Measurements from ENCODE around the gene GPR107.

Gene GPR107

DNA sequence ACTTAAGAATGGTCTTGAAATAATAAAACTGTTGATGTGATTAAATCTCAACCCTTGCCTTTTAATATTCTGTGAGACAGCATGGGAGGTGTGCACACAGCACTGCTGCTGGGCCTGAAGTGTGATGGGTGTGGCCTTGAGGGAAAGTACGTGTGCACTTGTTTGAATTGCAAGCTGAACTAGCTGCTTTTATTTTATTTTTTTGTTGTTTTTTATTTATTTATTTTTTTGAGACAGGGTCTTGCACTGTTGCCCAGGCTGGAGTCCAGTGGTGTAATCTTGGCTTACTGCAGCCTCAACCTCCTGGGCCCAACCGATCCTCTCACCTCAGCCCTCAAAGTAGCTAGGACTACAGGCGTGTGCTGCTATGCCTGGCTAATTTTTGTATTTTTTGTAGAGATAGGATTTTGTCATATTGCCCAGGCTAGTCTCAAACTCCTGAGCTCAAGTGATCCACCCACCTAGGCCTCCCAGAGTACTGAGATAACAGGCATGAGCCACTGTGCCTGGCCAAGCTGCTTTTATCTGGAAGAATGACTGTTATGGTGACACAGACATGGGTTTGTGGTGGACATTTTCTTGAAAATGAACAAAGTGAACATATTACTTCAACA is 58.9 kb downstream of the GPR107 start:
- no peak for DNase-seq

DNA sequence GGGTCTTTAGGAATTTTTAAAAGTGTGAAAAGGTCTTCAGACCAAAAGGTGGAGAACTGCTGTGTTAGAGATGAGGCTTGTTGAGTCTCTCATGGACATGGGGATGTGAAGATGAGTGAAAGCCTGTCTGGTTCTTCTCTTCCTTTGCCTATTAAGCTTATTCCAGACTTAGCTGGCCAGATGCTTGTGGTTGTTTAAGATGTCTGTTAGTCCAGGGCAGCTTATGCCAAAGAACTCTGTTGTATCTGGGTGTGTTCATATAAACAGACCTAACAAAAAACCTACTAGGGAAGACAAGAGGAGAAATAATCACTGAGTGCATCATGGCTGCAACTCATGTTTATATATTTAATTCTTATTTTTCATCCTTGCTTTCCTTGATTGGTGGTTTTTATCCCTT is 61.0 kb downstream of the GPR107 start:
- DNase-seq, result no peak

DNA sequence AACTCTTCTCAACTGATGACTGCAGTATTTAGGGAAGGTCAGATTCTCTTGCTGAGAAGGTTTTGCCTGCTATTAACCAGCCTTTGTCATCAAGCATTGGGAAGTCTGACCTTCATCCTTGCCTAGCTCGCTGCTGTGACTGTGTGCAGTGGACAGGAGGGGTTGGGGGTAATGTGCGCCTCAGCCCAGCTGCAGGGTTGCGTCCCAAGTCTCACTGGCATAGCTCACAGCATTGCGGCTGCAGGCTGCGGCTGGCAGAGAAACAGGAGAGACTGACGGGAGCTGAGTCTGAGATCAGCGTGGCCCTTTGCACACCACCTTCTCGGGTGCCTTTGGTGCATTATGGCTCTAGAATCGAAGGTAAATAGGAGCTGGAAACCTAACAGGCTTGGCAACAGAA is 62.6 kb downstream of the GPR107 start:
- DNase-seq, result no peak

DNA sequence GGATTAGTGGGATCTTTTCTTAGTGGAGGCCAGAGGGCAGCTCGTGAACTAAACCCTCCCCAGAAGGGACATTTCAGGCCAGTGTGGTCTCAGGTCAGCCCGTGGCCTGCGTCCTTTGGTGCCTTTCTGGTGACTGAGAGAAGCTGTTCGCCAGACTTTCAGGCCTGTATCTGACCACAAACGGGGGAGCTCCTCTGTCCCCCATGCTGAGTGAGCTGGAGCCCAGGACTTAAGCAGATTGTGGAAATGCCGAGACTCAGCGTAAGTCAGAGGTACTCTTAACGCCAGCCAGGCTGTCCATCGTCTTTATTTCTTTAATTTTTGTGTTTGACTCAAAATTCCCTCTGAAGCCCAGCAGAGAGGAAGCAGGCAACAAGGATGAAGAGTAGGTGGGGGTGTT is 63.7 kb downstream of the GPR107 start:
- no peak for DNase-seq

DNA sequence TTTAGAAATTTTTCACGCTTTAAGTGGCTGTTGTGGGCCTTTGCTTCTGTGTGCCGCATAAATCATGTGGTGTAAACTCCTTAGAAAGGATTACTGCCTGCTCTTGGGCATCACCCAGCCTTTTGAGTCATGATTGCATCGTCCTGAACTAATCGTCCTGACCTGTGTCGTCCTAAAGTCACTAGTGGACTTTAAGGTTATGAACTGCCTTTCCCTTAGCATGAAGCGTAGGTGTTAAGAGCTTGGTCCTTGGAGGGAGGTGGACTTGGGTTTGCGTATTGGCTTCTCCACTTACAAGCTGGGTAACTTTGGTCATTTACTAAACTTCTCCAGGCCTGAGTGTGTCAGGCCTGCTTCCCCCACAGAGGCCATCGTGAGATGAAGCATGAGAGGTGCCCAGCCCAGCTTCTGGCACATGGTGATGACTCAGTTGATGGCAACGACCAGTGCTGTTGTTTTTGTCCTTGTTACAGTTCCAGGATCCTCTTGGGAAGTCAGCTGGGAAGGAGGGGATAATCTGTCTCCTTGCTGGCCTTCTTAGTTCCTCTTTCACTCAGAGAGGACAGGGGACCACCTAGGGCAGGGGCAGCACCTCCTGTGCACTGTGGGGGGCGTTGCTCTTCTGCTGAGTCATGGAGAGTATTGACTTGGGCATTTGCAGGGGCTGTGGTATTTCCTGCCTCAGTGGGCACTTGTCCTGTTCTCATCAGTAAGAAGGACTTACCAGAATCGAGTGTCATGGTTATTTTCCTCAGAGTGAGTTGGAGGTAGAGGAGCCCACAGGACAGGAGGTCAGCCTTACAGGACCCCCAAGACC is 64.3 kb downstream of the GPR107 start:
- DNase-seq, result no peak

DNA sequence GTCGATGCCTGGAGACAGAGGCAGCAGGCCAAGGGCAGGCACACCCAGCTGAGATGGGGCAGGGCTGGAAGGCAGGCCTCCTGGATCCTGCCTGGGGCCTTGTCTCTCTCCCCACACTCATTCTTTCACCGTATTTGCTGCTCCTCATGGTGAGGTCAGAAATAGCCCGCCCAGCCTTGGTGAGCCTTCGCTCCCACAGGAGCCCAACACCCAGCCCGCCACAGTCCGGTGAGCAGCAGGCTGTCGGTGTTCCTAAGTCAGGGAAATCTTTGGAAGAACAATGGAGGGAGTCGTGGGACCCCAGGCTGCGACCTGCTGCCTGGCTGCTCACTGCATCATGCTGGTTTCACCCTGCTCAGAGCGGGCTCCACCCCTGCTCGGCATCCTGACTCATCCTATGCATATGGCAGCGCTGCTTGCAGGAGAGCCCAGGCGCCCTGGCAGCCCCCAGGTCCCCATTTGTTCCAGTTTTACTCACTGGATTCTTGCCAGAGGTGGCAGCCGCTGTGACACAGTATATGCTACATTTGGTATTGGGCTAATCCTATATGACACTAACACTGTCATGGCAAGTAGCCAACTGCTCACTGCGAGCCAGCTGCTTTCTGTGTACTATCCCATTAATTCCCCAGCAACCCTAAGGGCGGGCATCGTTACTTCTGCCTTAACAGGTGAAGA is 65.3 kb downstream of the GPR107 start:
- peak; percentile 100 for DNase-seq

DNA sequence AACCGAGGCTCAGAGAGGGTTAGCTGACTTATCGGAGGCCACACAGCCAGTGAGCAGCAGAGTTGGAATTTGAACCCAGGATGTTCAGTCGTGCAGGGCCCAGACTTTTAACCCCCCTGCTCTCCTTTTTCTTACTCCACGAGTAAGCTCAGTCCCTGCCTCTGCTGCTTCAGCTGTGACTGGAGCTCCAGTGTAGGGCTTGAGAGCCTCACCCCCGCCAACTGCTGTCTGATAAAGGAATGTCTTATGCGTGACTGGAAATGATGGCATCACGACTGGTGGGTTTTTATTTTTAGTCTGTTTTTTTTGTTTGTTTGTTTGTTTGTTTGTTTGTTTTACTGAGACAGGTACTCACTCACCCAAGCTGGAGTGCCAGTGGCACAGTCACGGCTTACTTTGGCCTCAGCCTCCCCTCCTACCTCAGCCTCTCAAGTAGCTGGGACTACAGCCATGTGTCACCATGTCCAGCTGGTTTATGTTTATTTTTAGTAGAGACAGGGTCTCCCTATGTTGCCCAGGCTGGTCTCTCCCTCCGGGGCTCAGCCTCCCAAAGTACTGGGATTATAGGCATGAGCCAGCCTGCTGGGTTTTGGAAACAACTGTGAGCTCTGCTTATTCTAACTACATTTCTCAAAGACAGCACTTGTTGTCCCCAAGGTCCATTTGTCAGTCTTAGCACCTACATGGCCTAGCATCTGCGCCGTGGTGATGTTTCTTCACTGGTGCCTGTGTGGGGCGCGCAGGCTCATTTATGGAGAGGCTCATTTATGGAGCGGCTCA is 66.0 kb downstream of the GPR107 start:
- no peak for DNase-seq

DNA sequence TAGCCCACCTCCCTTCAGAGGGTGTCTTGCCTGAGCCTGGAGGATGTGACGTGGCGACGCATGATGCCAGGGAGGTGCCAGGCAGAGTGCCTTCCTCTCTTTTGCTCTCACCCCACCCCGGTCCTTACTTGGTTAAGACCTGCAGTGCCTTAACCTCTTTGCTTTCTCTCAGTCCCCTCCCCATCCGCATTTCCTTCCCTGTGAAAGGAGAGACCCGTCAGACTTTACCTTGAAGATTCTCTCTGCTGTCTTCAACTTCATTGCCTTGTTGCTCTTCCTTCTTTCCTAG is 66.5 kb downstream of the GPR107 start:
- DNase-seq, result no peak

DNA sequence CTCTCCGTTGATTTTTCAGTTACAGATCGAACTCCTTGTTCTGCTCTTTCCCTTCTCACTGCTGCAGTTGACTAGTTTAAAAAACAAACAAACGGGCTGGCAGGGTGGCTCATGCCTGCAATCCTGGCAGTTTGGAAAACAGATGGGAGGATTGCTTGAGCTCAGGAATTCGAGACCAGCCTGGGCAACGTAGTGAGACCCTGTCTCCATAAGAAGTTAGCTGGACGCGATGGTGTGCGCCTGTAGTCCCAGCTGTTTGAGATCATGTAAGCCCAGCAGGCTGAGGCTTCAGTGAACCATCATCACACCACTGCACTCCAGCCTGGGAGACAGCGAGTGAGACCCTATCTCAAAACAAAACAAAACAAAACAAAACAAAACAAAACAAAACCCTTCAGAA is 67.1 kb downstream of the GPR107 start:
- no peak for DNase-seq

DNA sequence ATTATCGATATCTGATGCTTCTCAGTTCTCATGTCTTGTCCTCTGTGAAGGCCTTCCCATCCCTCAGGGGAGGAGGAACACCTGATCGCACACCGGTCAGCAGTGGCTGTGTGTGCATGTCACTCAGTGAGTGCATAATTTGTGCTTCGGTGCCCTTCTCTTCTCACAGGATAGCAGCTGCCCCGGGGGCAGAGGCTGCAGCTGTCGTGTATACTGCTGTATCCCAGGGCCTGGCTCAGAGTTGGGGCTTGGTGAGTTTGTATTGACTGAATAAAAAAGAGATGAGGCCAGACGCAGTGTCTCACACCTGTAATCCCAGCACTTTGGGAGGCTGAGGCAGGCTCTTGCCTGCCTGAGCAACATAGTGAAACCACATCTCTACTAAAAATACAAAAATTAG is 68.8 kb downstream of the GPR107 start:
- peak; percentile 72 for DNase-seq

DNA sequence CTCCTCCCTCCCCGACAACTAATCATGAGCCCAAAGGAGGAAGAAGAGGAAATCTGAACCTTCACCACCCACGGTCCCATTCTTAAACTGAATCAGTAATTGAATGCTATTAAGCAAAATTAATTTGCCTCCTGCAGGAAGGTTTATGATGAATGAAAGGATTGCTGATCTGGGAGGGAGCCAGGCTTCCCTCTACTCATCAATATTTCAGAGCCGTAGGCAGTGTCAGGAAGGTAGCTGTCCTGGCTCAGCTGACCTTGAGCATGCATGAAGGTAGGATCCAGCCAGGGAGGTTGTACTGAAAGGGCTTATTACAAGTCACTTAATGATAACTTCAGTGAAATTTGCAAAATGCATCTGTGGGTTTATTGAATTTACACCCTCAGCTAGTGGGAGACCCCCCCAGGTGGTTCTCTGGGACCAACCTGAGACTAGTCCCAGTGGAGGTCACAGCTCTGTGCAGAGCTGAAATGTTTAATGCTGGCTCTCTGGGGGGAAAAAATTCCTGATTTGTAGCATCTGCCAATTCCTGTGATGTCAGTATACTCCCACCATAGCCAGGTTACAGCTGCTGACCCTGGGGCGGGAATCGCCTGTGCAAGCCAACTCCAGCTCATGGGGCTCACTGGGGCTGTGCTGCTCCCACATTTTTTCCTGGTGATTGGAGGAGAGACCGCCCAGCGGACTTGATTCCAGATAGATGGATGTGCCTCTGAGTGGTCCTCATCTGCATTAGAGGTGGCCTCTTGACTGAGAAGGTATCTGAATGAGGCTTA is 70.6 kb downstream of the GPR107 start:
- DNase-seq, result no peak

DNA sequence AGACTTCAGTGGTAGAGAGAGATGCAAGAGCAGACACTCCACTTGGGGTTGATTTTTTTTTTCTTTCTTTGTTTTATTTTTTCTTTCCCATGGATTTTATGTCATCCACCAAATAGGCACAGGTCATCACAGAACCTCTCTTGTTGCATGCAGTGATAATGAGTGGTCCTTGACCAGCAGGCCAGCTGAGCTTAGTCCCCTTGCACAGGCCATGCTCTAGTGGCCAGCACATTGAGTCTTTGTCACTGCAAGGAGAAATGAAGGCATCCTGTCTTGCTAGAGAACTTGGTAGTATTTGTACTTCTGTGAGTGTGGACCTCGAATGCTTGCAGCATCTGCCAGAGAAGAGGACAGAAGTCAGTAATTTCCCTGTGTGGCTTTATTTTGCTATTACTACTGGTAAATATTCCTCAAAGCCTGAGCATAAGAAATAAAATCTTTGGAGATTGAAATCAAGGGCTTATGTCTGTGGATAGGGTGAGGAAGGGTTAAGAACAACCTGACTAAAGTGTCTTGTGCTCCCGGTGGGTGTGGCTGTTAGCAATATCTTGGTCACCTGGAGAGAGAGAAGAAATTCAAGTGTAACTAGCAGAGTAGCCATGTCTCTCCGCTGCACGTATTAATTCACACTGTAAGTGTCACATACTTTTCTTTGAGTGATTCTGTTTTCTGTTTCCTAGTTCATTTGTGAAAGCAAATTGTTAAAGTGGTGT is 73.2 kb downstream of the GPR107 start:
- DNase-seq, result no peak

DNA sequence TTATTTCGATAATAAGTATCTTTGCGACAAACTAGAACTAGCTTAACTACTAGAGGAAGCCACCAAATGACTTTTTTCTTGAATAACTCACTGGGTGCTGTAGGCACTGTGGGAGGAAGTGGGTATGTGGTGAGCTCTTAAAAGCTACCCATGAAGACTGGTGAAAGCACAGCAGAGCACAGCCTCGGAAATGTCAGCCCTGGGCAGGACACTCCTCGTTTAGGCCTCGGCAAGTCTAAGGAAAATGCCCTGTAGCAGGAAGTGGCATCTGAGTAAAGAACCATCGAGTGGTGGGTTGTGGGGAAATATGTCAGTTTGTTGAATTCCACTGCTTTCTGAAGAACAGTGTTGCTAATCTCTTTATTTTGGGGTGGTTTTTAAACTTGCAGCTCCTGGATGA is 74.5 kb downstream of the GPR107 start:
- DNase-seq, result no peak

DNA sequence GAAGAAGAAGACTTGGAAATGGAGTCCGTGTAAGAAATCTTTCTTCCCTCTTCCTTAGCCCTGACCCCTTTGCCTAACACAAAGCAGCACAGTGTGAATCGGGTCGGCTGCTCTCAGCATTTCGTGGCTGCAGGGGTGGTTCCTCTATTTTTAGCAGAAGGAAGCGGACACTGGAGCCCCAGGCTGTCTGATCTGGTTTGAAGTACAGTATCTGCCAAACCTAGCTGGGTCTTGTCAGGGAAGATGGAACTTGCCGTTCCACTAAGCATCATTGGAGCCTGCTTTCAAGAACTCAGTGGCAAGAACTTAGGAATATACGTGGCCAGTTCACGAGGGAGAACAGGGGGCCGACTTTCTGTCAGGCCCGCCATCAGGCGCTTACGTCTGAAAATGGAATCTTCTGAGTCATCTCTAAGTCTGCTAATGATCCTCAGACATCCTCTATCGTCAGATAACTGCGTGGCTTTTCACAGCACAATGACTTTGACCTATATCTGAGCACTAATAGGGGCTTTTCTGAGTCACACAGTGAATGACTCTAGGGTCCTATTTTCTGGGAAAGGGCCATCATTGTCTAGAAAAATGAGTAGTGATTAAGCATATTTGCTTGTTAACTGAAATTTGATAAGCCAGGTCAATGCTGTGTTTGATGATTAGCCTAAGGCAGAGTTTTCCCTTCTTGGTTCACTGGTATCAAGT is 75.2 kb downstream of the GPR107 start:
- DNase-seq, result no peak

DNA sequence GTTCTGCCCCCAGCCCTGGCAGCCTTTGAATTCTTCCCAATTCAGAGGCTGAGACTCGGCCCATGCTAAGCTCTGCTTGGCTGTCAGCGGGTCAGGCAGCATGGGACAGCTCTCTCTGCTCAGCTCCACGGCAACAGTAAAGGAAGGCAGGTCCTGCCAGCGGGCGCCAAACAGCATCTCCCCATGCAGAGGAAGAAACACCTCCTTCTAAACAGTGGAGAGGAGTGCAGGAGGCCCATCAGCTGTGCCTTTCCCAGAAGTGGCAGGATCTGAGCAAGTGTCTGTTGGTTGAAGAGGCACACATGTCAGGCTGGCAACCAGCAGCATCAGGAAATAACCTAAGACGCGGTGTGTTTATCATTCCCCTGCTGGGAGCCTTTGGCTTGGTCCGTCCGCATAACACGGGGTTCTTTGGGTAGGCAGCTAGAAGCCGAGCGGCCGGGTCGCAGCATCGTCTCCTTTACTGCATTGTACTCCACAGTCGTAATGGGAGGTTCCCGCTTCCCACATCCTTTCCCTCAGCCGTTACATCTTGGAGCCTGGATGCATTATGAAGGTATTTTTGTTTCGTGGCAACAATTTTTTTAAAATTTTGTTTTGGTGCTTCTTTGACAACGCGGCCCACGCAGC is 75.8 kb downstream of the GPR107 start:
- DNase-seq, result no peak

DNA sequence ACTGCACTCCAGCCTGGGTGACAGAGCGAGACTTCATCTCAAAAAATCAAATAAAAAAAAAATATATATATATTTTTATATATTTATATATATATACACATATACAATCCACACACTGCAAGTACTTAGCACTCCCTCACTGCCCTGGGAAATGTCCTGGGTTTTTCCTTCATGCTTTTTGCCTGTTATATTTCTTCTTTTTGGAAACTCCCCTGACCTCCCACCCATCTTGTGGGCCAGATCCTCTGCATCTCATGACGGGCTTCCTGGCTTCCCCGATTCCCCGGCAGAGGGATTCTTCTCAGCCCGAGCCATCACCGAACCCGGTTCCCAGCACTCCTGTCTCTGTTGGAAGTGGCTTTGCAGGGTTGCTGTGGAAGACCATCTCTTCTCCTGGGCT is 79.0 kb downstream of the GPR107 start:
- DNase-seq, result no peak

DNA sequence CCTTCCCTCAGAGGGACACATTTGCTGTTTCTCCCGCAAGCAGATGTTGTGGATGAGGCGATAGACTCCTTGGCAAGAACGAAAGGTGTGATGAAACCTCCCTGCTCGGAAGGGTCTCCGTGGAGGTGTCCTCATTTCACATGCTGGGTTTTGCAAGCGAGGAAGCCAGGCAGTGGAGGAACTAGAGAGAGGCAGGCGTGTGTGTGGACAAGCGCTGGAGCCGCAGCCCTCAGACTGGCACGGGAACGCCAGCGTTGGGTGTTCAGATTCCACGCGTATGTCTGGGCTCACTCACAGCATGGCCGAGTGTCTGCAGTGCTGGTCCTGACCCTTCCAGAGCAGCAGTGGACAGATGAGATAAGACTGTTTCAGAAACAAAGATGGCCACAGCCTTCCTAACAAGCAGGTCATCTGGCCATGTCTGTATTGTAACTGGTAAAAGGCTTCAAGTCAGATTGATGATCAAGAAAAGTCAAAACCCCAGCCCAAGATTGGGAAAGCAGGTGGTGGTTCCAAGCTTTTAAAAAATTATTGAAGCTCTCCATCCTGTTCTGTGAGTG is 83.5 kb downstream of the GPR107 start:
- DNase-seq, result no peak

DNA sequence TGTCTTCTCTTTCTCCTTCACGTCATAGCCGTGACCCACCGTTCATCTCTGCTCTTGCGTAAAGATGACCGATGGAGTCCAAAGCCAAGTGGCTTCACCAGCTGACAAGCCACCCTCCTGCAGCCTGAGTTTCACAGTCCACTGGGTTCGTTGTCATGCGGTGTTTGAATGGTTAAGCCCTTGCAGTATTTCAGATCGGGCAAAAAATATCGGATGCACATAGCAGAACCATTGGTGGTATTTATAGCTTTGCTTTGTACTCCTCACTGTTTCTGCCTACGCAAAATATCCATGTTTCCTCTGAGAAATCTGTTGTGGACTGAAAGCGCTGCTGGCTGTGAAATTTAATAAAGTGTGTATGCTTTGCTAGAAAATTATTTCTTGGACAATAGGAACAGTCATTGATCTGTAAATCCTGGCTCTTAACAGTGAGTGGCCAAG is 84.0 kb downstream of the GPR107 start:
- no peak for DNase-seq

DNA sequence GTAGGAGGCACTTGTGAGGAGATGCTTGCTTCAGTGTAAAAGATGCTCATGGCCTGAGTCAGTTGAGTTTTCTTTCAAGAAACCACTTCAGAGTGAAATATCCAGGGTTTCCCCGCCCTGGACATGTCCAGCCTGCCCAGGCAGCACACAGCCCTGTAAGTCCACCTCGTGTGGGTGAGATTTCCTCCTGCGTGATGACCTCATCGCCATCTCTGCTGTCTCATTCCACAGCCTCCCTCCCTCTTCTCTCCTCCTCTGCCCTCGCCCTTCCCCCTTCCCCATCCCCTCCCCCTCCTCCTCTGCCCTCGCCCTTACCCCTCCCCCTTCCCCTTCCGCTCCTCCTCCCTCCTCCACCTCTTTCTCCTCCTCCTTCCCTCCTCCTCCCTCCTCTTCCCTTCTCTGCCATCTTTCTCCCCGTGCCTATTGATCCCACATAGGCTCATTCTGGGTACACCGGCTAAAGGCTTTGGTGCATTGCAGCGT is 84.5 kb downstream of the GPR107 start:
- no peak for DNase-seq

DNA sequence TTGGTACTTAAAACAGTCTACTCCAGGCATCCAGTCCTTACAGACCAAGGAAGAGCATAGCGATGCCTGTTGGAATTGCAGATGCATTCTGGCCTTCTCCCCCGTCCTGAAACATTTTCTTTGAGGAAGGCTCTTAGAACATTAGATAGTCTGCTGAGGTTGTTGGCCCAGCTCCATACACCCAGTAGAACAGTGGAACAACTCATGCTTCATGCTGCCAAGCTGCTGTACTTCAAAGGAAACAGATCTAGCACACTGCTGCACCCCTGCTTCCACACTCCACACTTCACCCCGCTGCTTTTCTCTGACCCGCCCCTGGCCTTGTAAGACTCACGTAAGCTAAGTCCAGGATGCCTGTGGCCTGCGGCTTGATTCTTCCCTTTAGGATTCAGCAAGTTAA is 85.1 kb downstream of the GPR107 start:
- peak; percentile 67 for DNase-seq

Measured in NCI-H2171 (cell line).